COR-L47 (cell line): ENCODE results near the gene ABCA1.
"Not testable (repeated sequence)": the region's sequence is repeated elsewhere in the genome, so short reads cannot be mapped to it uniquely, and the experiment has no call there.

Source experiments
- DNase-seq: peaks from one replicate; lab custom pipeline; 2025; lab: John Stamatoyannopoulos, UW

The ABCA1 gene

GRCh38 chr9:104906441-104907277 is 21.3 kb downstream of the ABCA1 start:
- DNase-seq: no peak

- no peak for DNase-seq
Measured at GRCh38 chr9:104905931-104906330, 22.0 kb downstream of the ABCA1 start.

- DNase-seq: no peak
Measured at GRCh38 chr9:104905153-104905901, 22.6 kb downstream of the ABCA1 start.

DNA sequence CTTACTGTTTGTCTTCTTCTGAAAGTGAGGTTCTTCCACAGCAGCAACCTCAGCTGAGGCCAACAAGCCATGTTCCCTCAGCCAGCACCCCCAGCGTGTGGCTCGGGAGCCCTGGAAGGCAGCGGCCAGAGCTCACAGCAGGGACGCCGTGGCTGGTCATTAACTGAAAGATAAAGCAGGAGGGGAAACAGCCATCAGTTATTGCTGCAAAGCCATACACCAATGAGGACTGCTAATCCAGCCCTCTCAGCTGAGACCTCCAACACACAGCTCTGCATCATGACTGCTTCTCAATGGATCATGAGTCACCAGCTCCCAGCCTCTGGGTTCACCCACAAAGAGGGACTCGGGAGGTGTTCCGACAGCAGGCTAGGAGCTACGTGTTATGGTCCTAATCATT is 24.3 kb downstream of the ABCA1 start:
- peak; percentile 34 for DNase-seq

- no peak for DNase-seq
Measured at GRCh38 chr9:104900871-104901270, 27.1 kb downstream of the ABCA1 start.

DNA sequence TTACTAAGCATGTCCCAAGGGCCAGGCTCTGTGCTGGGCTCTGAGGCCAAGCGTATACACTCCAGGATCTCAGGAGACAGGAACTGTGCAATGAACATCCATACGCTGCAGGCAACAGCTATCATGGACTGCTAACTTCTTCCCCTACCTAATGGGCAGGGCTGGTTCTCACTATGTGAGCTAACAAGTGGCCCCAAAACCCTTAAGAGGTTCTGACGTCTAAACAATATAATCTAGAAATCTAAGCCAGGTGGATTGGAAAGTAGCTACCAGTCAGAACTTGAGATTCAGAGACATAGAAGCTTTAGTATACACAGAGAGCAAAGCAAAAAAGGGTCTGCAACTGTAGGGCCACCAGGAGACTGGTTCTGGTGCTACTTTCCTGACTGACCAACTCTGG is 27.6 kb downstream of the ABCA1 start:
- no peak for DNase-seq

DNA sequence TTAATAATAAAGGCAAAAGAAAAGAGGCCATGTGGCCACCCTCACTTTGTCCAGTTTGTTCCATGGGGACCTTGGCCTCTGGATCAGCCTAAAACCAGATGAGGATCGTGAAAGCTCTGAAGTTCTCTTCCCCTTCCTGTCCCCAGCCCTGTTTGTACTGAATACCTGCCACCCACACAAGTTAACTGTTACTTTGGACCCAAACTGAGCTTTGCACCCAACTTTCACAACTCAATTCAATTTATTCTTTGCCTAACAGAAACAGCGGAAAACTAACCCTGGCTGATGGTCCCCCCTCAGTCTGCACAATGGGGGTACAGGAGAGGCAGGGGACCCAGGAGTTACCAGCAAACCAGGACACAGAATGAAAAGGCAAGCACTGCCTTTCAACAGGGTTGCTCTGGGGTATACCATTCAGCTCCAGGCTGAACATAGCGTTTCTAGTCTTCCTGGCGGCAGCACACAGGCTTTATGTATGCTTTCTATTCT is 28.2 kb downstream of the ABCA1 start:
- DNase-seq: no peak

DNA sequence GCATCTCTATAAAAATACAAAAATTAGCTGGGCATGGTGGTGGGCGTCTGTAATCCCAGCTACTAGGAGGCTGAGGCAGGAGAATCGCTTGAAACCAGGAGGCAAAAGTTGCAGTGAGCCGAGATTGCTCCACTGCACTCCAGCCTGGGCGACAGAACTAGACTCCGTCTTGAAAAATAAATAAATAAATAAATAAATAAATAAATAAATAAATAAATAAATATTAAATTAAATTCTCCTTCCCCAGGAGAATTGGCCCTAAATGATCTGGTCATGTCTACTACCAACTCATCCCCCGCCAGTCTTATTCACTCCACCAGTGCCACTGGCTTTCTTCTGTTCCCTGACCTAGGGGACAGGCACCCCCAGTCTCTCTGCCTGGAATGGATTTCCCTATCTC is 29.6 kb downstream of the ABCA1 start:
- DNase-seq: not testable (repeated sequence)

DNA sequence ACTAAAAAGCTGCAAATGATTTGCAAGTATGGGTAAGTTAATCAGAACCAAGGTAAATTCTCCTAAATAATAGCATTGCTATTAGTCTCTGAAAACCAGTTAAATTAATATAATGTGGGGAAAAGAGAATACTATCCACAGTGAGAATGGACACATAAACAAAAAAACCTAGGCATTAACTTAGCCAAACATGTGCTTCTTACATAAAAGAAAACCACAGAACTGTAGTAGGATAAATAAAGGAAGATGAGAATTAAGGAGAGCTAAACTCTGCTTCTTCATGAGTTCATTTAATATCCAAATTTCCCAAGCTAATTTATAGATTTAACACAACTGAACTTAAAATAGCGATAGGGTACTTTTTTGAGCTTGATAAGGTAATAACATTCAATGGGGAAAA is 31.8 kb downstream of the ABCA1 start:
- DNase-seq: no peak

GRCh38 chr9:104895572-104895971 is 32.4 kb downstream of the ABCA1 start:
- no peak for DNase-seq

DNA sequence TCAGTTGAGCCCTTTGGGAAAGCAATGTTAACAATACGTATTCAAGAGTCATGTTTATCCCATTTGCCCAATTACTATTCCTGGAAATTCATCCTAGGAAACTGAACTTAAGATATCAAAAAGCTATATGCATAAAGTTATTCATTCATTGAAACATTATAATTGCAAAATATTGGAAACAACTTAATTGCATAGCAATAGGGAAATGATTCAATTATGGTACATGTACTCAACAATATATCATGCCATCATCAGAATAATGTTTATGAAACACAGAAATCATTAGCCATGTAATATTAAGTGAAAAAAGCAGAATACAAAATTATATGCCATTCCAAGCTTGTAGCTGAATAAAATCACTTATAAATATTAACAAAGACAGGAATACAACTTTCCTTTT is 35.3 kb downstream of the ABCA1 start:
- DNase-seq: no peak

- DNase-seq: no peak
Measured at GRCh38 chr9:104890433-104890770, 37.6 kb downstream of the ABCA1 start.

- no peak for DNase-seq
Measured at GRCh38 chr9:104885818-104886709, 41.9 kb downstream of the ABCA1 start.

- no peak for DNase-seq
Measured at GRCh38 chr9:104883169-104883568, 44.8 kb downstream of the ABCA1 start.

DNA sequence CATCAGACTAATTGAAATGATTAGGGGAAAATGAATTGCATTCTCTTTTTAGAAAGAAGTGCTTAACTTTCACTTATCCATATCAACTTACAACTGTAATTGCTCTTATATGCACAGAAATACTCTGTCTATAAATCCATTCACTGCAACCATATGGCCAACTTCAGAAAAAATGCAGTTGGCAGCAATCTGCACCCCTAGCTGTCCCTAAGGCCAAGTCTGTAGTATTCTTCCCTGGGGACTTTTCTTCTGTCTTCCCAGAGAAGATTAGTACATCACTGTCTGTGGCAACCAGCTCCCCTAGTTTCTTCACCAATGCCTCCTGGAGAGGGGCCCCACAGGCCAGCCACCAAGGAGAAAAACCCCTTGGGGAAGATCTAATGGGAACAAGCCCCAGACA is 45.4 kb downstream of the ABCA1 start:
- DNase-seq: no peak

GRCh38 chr9:104882086-104882485 is 45.9 kb downstream of the ABCA1 start:
- DNase-seq: no peak

DNA sequence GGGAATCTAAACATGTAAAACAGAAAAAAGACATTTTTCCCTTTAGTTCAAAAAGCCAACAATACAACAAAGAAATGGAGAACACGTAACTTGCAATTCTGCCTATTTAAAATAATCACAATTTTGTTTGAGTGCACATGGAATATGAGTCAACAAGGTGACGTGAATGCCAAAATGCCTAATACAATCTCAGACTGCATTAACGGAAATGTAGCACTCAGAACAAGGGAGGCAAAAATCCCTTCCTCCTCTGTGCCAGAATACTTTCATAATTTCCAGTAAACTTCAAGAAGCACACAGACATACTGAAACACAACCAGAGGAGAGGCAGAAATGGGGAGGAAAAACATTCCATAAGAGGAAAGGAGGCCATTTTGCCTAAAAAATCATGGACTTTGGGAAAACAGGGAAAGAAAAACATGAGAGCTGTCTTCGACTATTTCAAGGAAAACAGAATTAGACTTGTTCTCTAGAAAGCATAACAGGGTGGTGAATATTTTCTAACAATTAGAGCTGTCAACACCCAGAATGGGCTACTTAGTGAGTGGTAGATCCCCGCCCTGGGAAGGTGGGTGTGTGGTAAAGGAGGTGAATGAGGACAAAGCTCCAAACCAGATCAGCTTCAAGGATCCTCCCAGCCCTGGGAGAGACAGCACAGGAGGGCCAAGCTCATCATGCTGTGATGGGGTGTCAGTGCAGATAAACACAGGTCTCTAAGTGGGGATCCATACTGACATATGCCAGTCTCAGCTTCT is 48.2 kb downstream of the ABCA1 start:
- no peak for DNase-seq

GRCh38 chr9:104876587-104876986 is 51.4 kb downstream of the ABCA1 start:
- DNase-seq: no peak

- DNase-seq: no peak
Measured at GRCh38 chr9:104875897-104876296, 52.1 kb downstream of the ABCA1 start.

DNA sequence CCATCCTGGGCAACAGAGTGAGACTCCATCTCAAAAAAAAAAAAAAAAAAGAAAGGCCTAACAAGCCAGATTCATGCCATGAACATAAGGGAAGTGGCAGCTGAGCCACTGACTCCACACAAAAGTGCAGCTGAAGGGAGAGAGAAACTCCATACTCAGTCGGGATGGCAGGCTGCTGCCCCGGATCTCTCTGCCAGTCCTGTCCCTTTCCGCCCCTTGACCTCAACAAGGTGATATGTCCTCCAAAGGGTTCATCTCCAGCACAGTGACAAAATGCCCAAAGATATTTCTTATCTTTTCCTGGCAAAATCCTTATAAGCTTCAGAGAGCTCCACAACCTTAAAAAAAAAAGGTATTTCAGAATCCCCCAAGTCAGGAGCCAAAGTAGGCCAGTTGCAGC is 52.6 kb downstream of the ABCA1 start:
- no peak for DNase-seq

DNA sequence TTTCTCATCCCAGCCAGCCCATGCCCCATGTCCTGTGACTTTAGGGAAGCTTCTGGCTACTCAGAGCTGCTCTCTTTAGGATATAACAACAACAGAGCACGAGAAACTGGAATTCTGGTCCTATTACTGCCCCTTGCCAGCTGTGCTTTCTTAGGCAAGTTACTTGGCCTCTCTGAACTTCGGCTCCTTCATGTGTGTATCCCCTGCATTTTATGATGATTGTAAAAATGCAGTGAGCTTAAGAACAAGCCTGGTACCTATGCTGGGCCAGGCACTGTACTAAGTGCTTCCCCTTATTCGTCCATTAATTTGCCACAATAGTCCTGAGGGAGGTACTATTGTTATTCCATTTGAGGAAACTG is 54.5 kb downstream of the ABCA1 start:
- no peak for DNase-seq
